MM.1S (cell line): ENCODE results near the gene ARMC2.

Experiments
- EZH2 ChIP-seq: fragments of 300-600 bp; sonication (generic); optimal IDR thresholded peaks from 2 replicates; pipeline ENCODE3; 2017; ENCODE audit warnings: low read depth, mild to moderate bottlenecking, antibody characterized with exemption, low read length, mixed read lengths
- EZH2phosphoT487 ChIP-seq: fragments of 300-600 bp; sonication (generic); IDR thresholded peaks from 2 replicates; pipeline ENCODE4 v1.6.1; 2018; ENCODE audit warnings: antibody characterized with exemption, low read length
- TF ChIP-seq, protein P1 (sequence below): fragments of 300-600 bp; sonication (generic); IDR thresholded peaks from 2 replicates; pipeline ENCODE4 v1.5.1; 2016; ENCODE audit warnings: antibody characterized with exemption, low read length, mixed read lengths

- TF ChIP-seq, protein P1, sequence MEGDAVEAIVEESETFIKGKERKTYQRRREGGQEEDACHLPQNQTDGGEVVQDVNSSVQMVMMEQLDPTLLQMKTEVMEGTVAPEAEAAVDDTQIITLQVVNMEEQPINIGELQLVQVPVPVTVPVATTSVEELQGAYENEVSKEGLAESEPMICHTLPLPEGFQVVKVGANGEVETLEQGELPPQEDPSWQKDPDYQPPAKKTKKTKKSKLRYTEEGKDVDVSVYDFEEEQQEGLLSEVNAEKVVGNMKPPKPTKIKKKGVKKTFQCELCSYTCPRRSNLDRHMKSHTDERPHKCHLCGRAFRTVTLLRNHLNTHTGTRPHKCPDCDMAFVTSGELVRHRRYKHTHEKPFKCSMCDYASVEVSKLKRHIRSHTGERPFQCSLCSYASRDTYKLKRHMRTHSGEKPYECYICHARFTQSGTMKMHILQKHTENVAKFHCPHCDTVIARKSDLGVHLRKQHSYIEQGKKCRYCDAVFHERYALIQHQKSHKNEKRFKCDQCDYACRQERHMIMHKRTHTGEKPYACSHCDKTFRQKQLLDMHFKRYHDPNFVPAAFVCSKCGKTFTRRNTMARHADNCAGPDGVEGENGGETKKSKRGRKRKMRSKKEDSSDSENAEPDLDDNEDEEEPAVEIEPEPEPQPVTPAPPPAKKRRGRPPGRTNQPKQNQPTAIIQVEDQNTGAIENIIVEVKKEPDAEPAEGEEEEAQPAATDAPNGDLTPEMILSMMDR = no peak
- TF ChIP-seq EZH2 = no peak
- TF ChIP-seq EZH2phosphoT487 = no peak
Measured at GRCh38 chr6:109008054-109008453, 159.8 kb downstream of the ARMC2 start.
